ENCODE measurements around the gene RNF223. TPM values are rescaled to one million over a fixed set of nuclear protein-coding genes. Genes with fewer than 3 reads are reported as not detected.
A peak's percentile ranks its signal among the peaks of the same experiment; 100 is the strongest.
"Not testable (repeated sequence)": the region's sequence is repeated elsewhere in the genome, so short reads cannot be mapped to it uniquely, and the experiment has no call there.

Gene RNF223
- total RNA-seq, 1 donor from 2014 or later: not detected

DNA sequence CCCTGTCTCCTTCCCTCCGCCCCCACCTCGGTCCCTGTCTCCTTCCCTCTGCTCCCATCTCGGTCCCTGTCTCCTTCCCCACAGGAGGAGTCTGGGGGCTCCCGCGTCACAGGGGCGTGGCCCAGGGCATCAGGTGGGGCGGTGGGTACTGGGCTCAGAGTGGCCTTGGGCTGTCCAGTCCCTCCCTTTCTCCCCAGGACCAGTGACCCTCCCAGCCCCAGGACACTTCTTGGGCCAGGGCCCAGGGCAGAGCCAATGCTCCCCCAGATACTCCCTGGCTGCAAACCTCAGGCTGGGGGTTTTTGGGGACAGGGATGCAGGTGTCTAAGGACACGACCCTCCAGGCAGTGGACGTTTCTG, 6.8 kb upstream of the RNF223 start:
- intact Hi-C loops (cut with DNase I): no loop called here
- DNase-seq (ENCODE audit: low spot score): no peak

DNA sequence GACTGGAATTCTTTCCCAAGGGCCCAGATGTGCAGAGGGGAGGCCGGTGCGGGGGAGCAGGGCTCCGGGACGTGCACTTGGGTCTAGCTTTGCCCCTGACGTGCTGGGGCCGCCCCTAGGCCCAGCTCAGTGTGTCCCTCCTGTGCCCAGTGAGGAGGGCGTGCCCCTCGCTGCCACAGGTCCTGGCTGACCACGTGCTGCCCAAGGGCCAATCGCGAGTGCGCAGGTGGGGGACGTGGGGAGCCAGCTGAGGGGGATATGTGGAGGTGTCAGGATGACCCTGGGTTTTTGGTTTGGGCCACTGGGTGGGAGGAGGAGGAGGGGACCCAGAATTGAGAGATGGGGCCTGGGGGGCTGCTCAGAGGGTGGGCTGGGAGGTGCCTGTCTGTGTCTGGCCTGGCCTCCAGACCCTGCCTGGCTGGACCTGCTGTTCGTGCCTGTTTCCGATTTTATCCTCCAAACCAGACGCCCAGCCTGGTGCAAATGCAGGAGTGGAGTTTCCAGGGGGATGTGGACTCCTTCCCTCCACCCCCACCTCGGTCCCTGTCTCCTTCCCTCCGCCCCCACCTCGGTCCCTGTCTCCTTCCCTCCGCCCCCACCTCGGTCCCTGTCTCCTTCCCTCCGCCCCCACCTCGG, 6.1 kb upstream of the RNF223 start:
- DNase-seq (ENCODE audit: low spot score): peak; percentile 77
- intact Hi-C loops (cut with DNase I): no loop called here

DNA sequence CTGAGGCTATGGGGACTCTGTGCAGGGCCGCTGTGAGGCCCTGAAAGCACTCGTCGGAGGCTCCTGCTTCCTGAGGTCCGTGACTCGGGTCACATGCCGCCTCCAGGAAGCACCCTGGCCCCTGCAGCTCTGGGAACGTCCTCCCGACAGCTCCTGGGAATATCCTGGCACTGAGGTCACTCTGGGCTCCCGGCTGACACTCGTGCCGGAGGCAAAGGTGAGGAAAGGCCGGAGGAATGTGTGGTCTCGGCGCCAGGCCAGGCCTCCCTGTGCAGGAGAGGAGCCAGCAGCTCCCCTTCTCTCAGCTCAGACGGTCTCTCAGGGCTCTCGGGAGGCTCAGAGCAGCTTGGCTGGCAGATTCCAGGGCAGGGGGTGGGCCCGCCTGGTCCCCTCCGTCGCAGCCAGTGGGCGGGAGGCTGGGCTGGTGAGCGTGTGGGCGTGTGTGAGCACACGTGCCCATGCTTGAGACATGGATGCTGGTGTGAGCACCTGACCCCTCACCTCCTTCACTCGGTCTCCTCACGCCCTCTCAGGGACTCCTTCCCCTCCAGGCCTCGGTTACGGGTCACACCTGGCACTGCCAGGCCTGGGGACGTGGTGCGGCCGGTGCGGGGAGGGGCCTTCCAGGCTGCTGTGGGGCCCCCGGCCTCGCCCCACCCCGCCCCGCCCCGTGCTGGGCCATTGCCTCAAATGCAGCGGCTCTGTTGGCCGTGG, 5.5 kb upstream of the RNF223 start:
- peak; percentile 75 for DNase-seq (ENCODE audit: low spot score)
- intact Hi-C loops (cut with DNase I): no loop called here

DNA sequence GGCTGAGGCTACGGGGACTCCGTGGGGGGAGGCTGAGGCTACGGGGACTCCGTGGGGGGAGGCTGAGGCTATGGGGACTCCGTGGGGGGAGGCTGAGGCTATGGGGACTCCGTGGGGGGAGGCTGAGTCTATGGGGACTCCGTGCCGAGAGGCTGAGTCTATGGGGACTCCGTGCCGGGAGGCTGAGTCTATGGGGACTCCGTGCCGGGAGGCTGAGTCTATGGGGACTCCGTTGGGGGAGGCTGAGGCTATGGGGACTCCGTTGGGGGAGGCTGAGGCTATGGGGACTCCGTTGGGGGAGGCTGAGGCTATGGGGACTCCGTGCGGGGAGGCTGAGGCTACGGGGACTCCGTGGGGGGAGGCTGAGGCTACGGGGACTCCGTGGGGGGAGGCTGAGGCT, 3.3 kb upstream of the RNF223 start:
- not testable (repeated sequence) for DNase-seq (ENCODE audit: low spot score)

DNA sequence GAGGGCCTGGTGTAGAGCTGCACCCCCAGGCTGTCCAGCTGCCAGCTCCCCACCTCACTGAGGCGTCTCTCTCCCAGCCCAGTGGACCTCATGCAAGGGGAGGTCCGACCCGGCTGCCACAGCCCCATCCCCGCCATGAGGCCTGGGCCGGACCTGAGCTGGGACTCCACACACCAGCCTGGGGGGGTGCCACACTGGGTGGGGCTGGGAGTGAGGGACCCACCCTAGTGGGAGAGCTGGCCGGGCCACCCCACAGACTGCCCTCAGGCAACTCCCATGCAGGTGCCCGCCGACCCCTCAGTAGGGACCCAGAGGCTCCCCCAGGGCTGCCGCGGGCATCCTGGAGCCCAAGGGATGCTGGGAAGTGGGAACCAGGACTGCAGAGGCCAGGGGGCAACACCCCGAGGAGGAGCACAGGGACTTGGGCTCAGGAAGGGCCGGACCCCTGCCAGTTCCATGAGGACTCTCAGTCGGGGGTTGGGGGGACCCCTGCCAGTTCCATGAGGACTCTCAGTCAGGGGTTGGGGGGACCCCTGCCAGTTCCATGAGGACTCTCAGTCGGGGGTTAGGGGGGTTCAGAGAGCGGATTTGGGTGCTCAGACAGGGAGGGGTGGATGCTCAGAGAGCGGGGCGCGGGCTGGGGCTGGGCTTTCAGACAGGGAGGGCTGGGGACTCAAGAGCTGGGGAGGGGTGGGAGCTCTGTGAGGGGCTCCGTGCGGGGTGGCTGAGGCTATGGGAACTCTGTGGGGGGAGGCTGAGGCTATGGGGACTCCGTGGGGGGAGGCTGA, 1.2 kb upstream of the RNF223 start:
- no peak for DNase-seq (ENCODE audit: low spot score)
- intact Hi-C loops (cut with DNase I): no loop called here

More for the DNA sequence above, 3.3 kb upstream of the RNF223 start:
- intact Hi-C loops (cut with DNase I): not testable (repeated sequence)

DNA sequence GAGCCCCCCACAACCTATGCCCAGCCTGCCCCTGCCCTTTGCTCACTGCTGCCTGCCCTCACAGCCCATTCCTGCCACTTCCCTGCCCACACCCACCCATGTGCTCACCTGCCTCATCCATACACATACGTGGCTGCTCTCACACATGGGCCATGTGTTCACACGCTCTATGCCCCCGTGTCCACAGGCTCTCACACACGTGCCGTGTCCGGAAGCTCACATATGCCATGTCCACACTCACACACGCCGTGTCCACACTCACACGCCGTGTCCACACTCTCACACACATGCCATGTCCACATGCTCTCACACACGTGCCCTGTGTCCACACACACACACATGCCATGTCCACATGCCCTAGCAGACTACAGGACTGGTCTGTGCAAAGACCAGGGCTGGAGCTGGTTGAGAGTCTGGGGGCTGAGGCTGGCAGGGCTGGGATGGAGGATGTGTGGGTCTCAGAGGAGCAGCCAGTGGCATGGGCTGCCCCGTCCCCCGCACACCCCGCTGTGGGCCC, 583 bp upstream of the RNF223 start:
- DNase-seq (ENCODE audit: low spot score): no peak
- intact Hi-C loops (cut with DNase I): no loop called here

DNA sequence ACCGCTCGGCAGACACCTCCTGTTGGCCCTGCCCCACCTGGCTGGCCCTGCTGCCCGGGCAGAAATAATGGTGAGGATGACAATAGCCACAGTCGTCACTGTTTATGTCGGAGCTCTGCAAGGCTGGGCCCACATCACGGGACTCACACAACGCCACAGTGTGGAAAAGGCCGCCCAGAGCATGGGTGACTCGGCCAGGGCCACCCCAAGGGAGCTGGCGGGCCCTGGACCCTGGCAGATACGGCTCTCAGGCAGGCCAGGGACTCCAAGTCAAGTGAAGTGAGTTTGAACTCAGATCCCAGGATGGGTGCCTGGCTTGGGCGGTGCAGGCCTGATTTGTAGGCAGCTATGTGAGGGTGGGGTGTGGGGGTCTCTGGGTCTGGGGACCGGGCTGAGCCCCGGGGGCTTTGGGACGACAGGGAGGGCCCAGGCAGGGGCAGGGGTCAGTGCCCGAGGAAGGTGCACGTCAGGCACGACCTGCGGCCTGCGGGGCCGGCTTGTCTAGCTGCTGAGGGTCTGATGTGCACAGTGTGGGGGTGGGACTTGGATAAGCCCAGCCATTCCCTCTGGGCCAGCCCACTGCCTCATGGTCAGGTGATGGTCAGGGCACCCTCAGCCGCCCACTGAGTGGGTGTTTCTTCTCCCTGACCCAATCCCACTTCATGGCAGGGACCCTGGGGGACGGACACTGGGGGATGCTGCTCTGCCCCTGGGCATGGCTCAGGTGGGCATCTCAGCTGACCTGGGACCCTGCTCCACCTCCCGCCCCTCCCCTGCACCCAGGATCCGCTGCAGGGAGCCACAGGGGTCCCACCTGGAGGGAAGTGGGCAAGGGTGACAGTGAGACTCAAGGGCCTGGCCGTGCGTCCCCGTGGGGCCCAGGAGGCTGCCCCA, 1.0 kb downstream of the RNF223 start:
- no peak for DNase-seq (ENCODE audit: low spot score)
- intact Hi-C loops (cut with DNase I): no loop called here

DNA sequence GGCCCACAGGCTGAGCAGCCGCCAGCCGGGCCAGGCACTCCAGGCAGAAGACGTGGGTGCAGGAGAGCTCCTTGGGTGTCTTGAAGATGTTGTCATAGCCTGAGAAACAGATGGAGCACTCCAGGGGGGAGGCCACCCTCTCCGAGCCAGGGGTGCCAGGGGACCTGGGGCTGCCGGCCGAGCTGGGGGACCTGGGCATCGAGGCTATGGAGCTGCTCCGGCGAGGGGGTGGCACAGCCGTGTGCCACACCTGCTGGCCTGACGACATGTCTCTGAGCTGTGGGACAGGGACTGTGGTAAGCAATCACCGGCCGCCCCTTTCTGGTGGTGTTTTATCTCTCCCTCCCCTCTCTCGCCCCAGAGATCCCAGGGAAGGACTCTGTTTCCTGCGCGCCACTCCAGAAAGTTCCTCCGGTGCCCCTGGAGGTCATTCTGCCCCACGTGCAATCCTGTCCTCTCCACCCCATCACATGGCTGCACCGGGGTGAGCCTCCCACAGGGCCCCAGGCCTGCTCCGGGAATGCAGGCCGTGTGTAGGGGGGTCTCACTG, 1.7 kb downstream of the RNF223 start:
- DNase-seq (ENCODE audit: low spot score): no peak
- intact Hi-C loops (cut with DNase I): no loop called here

DNA sequence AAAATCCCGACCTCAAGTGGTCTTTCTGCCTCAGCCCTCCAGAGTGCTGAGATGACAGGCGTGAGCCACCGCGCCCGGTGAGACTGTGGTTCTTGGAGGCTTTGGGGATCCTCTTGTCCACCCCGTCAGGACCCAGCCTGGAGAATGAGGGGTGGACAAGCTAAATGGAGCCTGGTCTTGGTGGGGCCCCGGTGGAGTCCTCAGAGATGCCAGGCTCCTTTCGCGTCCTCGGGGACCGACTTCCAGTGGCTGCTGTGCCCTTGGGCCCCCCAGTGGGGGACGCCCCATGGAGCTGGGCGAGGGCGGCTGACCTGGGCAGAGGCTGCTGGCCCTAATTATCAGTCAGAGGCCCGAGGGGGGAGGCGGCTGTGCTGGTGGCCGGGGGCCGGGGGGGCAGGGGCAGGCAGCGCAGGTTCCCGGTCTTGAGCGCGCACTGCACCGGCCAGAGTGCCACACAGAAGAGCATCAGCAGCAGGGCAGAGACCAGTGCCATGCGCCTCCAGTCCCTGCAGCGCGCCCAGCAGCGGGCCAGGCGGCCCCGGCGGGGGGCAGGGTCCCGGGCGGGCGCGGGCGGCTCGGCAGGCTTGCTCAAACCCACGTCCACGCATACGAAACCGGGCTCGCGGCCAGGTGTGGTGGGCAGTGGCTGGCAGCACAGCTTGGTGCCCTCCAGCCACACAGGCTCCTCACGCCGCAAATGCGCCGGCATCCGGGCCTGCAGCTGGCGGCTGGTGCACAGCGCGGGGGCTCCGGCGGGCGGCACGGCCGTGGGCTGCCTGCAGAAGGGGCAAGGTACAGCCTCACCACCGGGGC, 2.4 kb downstream of the RNF223 start:
- intact Hi-C loops (cut with DNase I): no loop called here
- DNase-seq (ENCODE audit: low spot score): no peak

DNA sequence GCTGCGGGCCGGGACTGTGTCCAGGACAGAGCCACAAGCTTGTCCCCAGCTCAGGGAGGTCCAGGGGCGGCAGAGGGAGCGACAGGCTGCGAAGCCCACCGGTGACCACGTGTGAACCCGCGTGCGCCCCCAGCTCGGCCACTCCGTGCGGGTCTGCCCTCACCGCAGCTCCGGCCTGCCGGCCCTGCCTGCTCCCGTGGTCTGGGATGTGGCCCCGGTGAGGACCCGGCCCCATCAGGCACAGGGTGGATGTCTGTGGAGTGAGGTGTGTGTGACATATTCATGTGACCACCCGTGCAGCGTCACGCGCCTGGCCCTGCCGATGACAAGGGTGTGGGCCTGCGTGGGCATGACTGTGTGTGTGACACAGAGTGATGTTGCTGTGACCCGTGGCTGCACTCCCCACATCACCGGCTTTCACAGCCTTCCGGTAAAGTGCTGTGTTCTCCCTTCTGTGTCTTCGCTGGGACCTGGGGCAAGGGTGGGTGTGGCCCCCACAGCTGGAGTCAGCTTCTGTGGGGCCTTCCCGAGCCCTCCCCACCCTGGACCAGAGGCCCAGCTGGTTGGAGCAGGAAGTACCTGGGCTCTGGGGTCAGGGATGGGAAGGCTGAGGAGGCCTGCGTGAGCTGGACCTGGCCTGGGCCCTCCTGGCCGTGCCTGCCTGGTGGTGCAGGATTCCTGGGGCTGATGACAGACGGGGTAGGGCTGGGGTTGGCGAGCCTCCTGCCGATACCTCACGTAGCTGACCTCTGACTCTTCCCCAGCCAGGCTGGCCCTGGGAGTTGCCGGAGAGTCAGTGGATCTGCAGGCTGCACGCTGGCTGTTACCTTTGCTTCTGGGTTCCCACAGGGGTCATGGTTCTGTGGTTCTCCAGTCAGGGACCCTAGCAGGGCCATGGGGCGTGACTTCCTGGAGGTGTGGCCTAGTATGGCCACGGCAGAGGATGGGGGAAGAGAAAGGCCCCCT, 4.1 kb downstream of the RNF223 start:
- no peak for DNase-seq (ENCODE audit: low spot score)
- intact Hi-C loops (cut with DNase I): loop anchor here (10.0 kb wide), 1 partner anchor 55 kb away; the partner anchor contains the start of gene ISG15

DNA sequence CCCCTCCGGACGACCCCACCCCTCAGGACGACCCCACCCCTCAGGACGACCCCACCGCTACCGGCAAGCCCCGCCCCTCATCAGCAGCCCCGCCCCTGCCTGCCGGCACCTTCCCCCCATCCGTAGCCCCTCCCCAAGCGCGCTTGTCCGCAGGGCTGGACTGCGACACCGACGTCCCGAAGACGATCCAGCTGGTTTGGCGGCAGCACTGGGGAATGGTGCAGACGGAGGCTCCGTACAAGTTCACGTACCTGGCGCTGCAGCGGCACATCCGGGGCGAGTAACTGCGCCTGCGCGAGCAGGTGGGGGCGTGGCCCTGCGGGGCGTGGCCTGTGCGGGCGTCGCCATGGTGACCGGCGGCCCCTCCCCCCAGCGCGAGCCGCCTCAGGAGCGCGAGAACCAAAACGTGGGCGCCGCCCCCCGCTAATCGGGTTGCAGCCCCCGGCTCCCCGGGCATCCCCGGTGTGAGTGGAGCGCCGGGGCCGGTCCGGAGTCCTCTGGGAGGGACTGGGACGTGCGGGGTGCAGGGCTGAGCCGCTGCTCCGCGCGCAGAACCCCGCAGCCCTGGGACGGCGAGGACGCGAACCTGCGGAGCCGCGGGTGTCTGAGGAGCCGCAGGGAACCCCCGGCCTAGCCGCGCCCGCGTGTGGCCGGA, 4.9 kb downstream of the RNF223 start:
- intact Hi-C loops (cut with DNase I): loop anchor here (10.0 kb wide), 1 partner anchor 54 kb away; the partner anchor contains the start of gene ISG15
- peak; percentile 84 for DNase-seq (ENCODE audit: low spot score)

DNA sequence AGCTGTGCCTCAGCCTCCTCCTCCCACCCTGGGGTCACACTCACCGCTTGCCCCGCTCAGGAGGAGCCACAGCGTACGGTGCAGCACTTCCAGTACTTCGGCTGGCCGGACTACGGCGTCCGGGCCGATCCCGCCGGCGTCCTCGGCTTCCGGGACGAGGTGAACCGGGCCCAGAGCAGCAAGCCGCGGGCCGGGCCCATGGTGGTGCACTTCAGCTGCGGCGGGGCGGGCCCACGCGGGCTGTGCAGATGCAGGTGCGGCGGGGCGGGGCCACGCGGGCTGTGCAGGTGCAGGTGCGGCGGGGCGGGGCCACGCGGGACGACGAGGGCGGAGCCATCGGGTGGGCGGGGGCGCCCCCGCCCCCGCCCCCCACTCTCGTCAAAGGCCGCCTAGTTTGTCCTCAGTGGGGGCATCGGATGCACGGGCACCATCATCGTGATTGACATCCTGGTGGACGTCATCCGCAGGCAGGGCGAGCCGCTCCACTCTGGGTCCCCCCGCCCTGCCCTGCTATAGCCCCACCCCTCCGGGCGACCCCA, 5.5 kb downstream of the RNF223 start:
- intact Hi-C loops (cut with DNase I): loop anchor here (10.0 kb wide), 1 partner anchor 54 kb away; the partner anchor contains the start of gene ISG15

DNA sequence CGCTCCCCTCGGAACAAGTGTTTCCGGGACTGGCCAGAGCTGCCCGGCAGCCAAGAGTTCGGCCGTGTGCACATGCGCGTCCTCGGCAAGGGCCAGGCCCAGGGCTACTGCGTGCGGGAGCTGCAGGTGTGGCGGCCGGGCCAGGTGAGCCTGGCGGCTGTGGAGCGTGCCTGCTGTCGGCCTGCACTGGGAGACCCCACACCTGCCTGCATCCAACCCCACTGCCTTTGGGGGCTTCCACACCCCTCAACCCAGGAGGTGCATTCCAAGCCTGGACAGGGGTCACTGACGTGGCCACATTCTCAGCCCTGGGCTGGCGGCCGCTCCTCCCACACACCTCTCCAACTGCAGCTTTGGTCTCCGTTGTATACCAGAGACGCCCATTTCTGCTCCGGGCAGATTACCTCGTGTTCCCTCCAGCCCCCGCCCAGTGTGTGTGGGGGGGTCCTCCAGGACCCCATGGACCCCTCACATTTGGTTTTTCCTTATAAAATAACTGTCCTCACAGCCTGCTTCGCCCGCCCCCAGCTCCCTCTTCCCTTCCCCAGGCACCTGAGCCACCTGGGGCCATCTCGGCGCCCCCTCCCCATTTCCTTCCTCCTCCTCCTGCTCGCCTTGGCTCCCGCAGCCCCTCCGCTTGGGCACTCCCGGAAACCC, 6.1 kb downstream of the RNF223 start:
- DNase-seq (ENCODE audit: low spot score): no peak
- intact Hi-C loops (cut with DNase I): loop anchor here (10.0 kb wide), 1 partner anchor 53 kb away; the partner anchor contains the start of gene ISG15

More for the DNA sequence above, 5.5 kb downstream of the RNF223 start:
- no peak for DNase-seq (ENCODE audit: low spot score)

DNA sequence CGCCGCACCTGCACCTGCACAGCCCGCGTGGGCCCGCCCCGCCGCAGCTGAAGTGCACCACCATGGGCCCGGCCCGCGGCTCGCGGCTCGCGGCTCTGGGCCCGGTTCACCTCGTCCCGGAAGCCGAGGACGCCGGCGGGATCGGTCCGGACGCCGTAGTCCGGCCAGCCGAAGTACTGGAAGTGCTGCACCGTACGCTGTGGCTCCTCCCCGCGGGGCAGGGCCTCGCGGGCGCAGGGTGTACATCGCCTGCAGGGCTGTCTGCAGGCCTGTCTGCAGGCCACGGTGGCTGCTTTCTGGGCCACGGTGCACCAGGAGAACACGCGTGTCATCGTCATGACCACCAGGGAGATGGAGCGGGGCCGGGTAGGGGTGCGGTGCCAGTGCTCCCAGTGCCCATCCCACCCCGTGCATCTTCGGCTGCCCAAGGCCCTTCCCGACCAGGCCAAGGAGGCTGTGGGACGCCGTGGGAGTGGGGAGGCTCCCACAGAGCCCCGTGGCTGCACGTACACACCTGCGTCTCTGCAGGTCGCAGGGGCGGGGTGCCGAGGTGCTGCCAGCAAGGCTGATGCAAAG, 6.7 kb downstream of the RNF223 start:
- DNase-seq (ENCODE audit: low spot score): no peak
- intact Hi-C loops (cut with DNase I): loop anchor here (10.0 kb wide), 1 partner anchor 53 kb away; the partner anchor contains the start of gene ISG15
